DND-41 (cell line): Measurements from ENCODE around the gene BTBD2.

Experiments
- ATAC-seq: fragments of 200-7000 bp; cut with Tn5 transposase; 3 replicates; pipeline ENCODE4 v1.9.1; 2021; ENCODE audit warnings: low read depth; ENCODE audit not compliant: insufficient read depth
- DNase-seq: peaks from one replicate; pipeline ENCODE4 v3.0.0-alpha.2; 2020
- H2AFZ ChIP-seq: 2 replicates; pipeline ENCODE4 v1.6.0; 2012; ENCODE audit warnings: low read depth, low read length
- H3K27ac ChIP-seq: 2 replicates; pipeline ENCODE4 v1.5.1; 2012; ENCODE audit warnings: low read length, inconsistent platforms
- H3K27me3 ChIP-seq: fragments of 200-600 bp; sonication (generic); 2 replicates; pipeline ENCODE4 v1.6.0; 2012; ENCODE audit warnings: low read length, mild to moderate bottlenecking, inconsistent platforms; ENCODE audit not compliant: insufficient read depth, poor library complexity
- H3K36me3 ChIP-seq: 2 replicates; pipeline ENCODE4 v1.5.1; 2012; ENCODE audit warnings: low read length, inconsistent platforms; ENCODE audit not compliant: insufficient read depth
- H3K4me1 ChIP-seq: 2 replicates; pipeline ENCODE4 v1.5.1; 2012; ENCODE audit warnings: mild to moderate bottlenecking, low read length; ENCODE audit not compliant: insufficient read depth
- H3K4me2 ChIP-seq: 2 replicates; pipeline ENCODE4 v1.6.0; 2012; ENCODE audit warnings: mild to moderate bottlenecking, moderate library complexity, low read length, inconsistent platforms; ENCODE audit not compliant: insufficient read depth
- H3K4me3 ChIP-seq, 2 experiments: fragments of 200-600 bp in 1 of 2; shearing (Covaris generic) in 1 of 2; 2 replicates each; pipeline ENCODE4 v1.5.1; 2012 to 2016; ENCODE audit warnings: inconsistent platforms in 2 of 2, low read length in 2 of 2, mild to moderate bottlenecking in 2 of 2, low read depth in 1 of 2, moderate library complexity in 1 of 2
- H3K79me2 ChIP-seq: 2 replicates; pipeline ENCODE4 v1.6.0; 2012; ENCODE audit warnings: low read length, inconsistent platforms; ENCODE audit not compliant: insufficient read depth
- H3K9ac ChIP-seq: 2 replicates; pipeline ENCODE4 v1.6.0; 2012; ENCODE audit warnings: low read depth, mild to moderate bottlenecking, inconsistent platforms, low read length, moderate library complexity
- H3K9me3 ChIP-seq: 2 replicates; pipeline ENCODE4 v1.5.1; 2012; ENCODE audit warnings: low read length, moderate library complexity, mild to moderate bottlenecking, inconsistent platforms; ENCODE audit not compliant: insufficient read depth, severe bottlenecking
- H4K20me1 ChIP-seq: 2 replicates; pipeline ENCODE4 v1.6.0; 2012; ENCODE audit warnings: low read length; ENCODE audit not compliant: insufficient read depth
- CTCF ChIP-seq: IDR thresholded peaks from 2 replicates; pipeline ENCODE4 v1.5.1; 2012; ENCODE audit warnings: borderline replicate concordance, low read length, moderate library complexity, mild to moderate bottlenecking; ENCODE audit not compliant: poor library complexity, severe bottlenecking; ENCODE audit errors: extremely low read depth
- EZH2 ChIP-seq: IDR thresholded peaks from 3 replicates; pipeline ENCODE4 v1.6.1; 2012; ENCODE audit warnings: borderline replicate concordance, low read depth, mild to moderate bottlenecking, moderate library complexity, low read length, inconsistent platforms; ENCODE audit not compliant: severe bottlenecking

BTBD2 gene

GRCh38 chr19:1997353-1998233, 17.9 kb downstream of the BTBD2 start:
- Histone ChIP-seq H3K4me1 (no peaks in the 10 kb centered on the region), H3K4me3 (no peak overlapping the region), H3K27me3 (no peaks in the 10 kb centered on the region), H3K4me2 (no peak overlapping the region), H3K9ac (no peak overlapping the region), H3K27ac (no peak overlapping the region), H2AFZ (no peak overlapping the region), H3K79me2 (peaks cover 35% of the 10 kb centered on the region), H3K36me3 (peaks cover 70% of the 10 kb centered on the region), H4K20me1 (peaks cover 41% of the 10 kb centered on the region), H3K9me3 (no peaks in the 10 kb centered on the region)
- DNase-seq (no peak), ATAC-seq (no peak)
- TF ChIP-seq EZH2 (no peak), CTCF (no peak)

GRCh38 chr19:1992759-1993260, 22.7 kb downstream of the BTBD2 start:
- peaks cover 8% of the 10 kb centered on the region for H3K79me2 ChIP-seq
- DNase-seq (peak; percentile 37), ATAC-seq (peak; percentile 47; the same call in 2 of the 3 replicates)
- no peaks in the 10 kb centered on the region for H3K27me3 ChIP-seq
- H3K4me1 ChIP-seq = no peaks in the 10 kb centered on the region
- no peak overlapping the region for H3K4me2 ChIP-seq
- peaks cover 31% of the 10 kb centered on the region for H4K20me1 ChIP-seq
- no peak overlapping the region for H2AFZ ChIP-seq
- no peak overlapping the region for H3K27ac ChIP-seq
- peaks cover 71% of the 10 kb centered on the region for H3K36me3 ChIP-seq
- no peak for TF ChIP-seq EZH2
- TF ChIP-seq CTCF = no peak
- no peaks in the 10 kb centered on the region for H3K9me3 ChIP-seq
- H3K4me3 ChIP-seq = no peak overlapping the region
- no peak overlapping the region for H3K9ac ChIP-seq

- Histone ChIP-seq H3K4me3 (no peak overlapping the region), H3K9me3 (no peaks in the 10 kb centered on the region), H4K20me1 (peaks cover 41% of the 10 kb centered on the region), H3K9ac (no peak overlapping the region), H3K36me3 (peaks cover 71% of the 10 kb centered on the region), H3K4me2 (no peak overlapping the region), H3K79me2 (peaks cover 8% of the 10 kb centered on the region), H3K27ac (no peak overlapping the region), H3K4me1 (no peaks in the 10 kb centered on the region), H3K27me3 (no peaks in the 10 kb centered on the region), H2AFZ (no peak overlapping the region)
- TF ChIP-seq CTCF (no peak), EZH2 (no peak)
- DNase-seq (no peak), ATAC-seq (no peak)
Observed at GRCh38 chr19:1991018-1991913, 24.2 kb downstream of the BTBD2 start.
